Hepatocyte (in vitro differentiated cells): ENCODE results near the gene CCDC73. TPM values are rescaled to one million over a fixed set of nuclear protein-coding genes. Genes with fewer than 3 reads are reported as not detected.

ENCODE experiments used
- DNase-seq: peaks from one replicate; pipeline ENCODE4 v3.0.0-alpha.2; 2016; ENCODE audit warnings: low spot score
- H2AFZ ChIP-seq: fragments of 200-600 bp; sonication (generic); 2 replicates; pipeline ENCODE4 v1.6.0; 2016; ENCODE audit warnings: antibody characterized with exemption, mild to moderate bottlenecking
- H3K27ac ChIP-seq: fragments of 200-600 bp; sonication (generic); 2 replicates; pipeline ENCODE4 v1.5.1; 2016; ENCODE audit warnings: mild to moderate bottlenecking
- H3K27me3 ChIP-seq: fragments of 200-600 bp; sonication (generic); 2 replicates; pipeline ENCODE4 v1.6.1; 2016
- H3K36me3 ChIP-seq: fragments of 200-600 bp; sonication (generic); replicated peaks from 2 replicates; pipeline ENCODE4 v1.5.1; 2016; ENCODE audit warnings: low read depth; ENCODE audit not compliant: insufficient read depth
- H3K4me1 ChIP-seq: fragments of 200-600 bp; sonication (generic); 2 replicates; pipeline ENCODE4 v1.5.1; 2016; ENCODE audit warnings: mild to moderate bottlenecking, moderate library complexity; ENCODE audit not compliant: insufficient read depth
- H3K4me2 ChIP-seq: fragments of 200-600 bp; sonication (generic); 2 replicates; pipeline ENCODE4 v1.6.0; 2016
- H3K4me3 ChIP-seq: fragments of 200-600 bp; sonication (generic); 2 replicates; pipeline ENCODE4 v1.5.1; 2016; ENCODE audit warnings: mild to moderate bottlenecking
- H3K79me2 ChIP-seq: fragments of 200-600 bp; sonication (generic); 2 replicates; pipeline ENCODE4 v1.6.0; 2017; ENCODE audit warnings: mild to moderate bottlenecking
- H3K9me2 ChIP-seq: fragments of 200-600 bp; sonication (generic); replicated peaks from 2 replicates; pipeline ENCODE4 v1.6.0; 2017; ENCODE audit warnings: mild to moderate bottlenecking; ENCODE audit not compliant: insufficient read depth
- H3K9me3 ChIP-seq: fragments of 200-600 bp; sonication (generic); 2 replicates; pipeline ENCODE4 v1.5.1; 2016; ENCODE audit warnings: low read depth, mild to moderate bottlenecking
- H4K20me1 ChIP-seq: fragments of 200-600 bp; sonication (generic); 2 replicates; pipeline ENCODE4 v1.6.0; 2016; ENCODE audit warnings: mild to moderate bottlenecking; ENCODE audit not compliant: insufficient read depth, poor library complexity, severe bottlenecking
- CTCF ChIP-seq: fragments of 200-600 bp; sonication (generic); IDR thresholded peaks from 2 replicates; pipeline ENCODE4 v1.5.1; 2016; ENCODE audit warnings: antibody characterized with exemption, mild to moderate bottlenecking; ENCODE audit not compliant: poor library complexity
- EZH2 ChIP-seq: fragments of 200-600 bp; sonication (generic); IDR thresholded peaks from 2 replicates; pipeline ENCODE4 v1.6.1; 2016; ENCODE audit warnings: antibody characterized with exemption, mild to moderate bottlenecking, borderline replicate concordance
- EZH2phosphoT487 ChIP-seq: fragments of 200-600 bp; sonication (generic); IDR thresholded peaks from one replicate; pipeline ENCODE4 v1.6.1; 2018; ENCODE audit warnings: antibody characterized with exemption, mild to moderate bottlenecking, low read depth, moderate library complexity; ENCODE audit not compliant: unreplicated experiment, severe bottlenecking
- WGBS: methylation state at CpG from one replicate; pipeline ENCODE4 v1.1.6; 2016; ENCODE audit warnings: low lambda C conversion rate; ENCODE audit errors: missing lambda C conversion rate; 5-methylcytosine and 5-hydroxymethylcytosine counted together
- polyA plus RNA-seq: library from polyadenylated mRNA; unstranded; fragments of >200 nt; fragmentation: Nextera tagmentation; extraction: Ambion mirVana; gene quantifications from 2 replicates; pipeline ENCODE4 v1.2.1, GENCODE V29; 2016
- total RNA-seq: library from RNA; depleted of rRNA; stranded (reverse); fragments of >200 nt; gene quantifications from 2 replicates; pipeline ENCODE4 v1.2.3, GENCODE V29; 2014

CCDC73 gene
- total and polyA plus RNA-seq, 2 experiments from 2014 or later = 0.03 TPM; not detected in 1

GRCh38 chr11:32562839-32563599 is 231.4 kb downstream of the CCDC73 start:
- H2AFZ ChIP-seq = no peak overlapping the region
- H3K27ac ChIP-seq = no peak overlapping the region
- H3K36me3 ChIP-seq = no peaks in the 10 kb centered on the region
- H3K4me2 ChIP-seq = peak overlapping the region; percentile 52
- H3K27me3 ChIP-seq = no peaks in the 10 kb centered on the region
- no peaks in the 10 kb centered on the region for H3K79me2 ChIP-seq
- no peaks in the 10 kb centered on the region for H3K4me1 ChIP-seq
- no peaks in the 10 kb centered on the region for H4K20me1 ChIP-seq
- H3K9me2 ChIP-seq = no peaks in the 10 kb centered on the region
- no peak overlapping the region for H3K4me3 ChIP-seq
- no peak for DNase-seq
- no peaks in the 10 kb centered on the region for H3K9me3 ChIP-seq
- TF ChIP-seq EZH2phosphoT487 (no peak), CTCF (no peak), EZH2 (no peak)
- WGBS = 53% methylated on average over 10 of the region's 10 CpGs

- Histone ChIP-seq H3K4me2 (no peak overlapping the region), H3K27me3 (no peaks in the 10 kb centered on the region), H3K4me3 (no peak overlapping the region), H3K9me2 (no peaks in the 10 kb centered on the region), H3K27ac (no peak overlapping the region), H3K9me3 (no peaks in the 10 kb centered on the region), H3K79me2 (no peaks in the 10 kb centered on the region), H3K36me3 (no peaks in the 10 kb centered on the region), H3K4me1 (no peaks in the 10 kb centered on the region), H2AFZ (no peak overlapping the region), H4K20me1 (no peaks in the 10 kb centered on the region)
- WGBS = 93% methylated on average over 11 of the region's 11 CpGs
- DNase-seq = no peak
- no peak for TF ChIP-seq EZH2phosphoT487
- no peak for TF ChIP-seq CTCF
- TF ChIP-seq EZH2 = no peak
These were observed 232.6 kb downstream of the CCDC73 start for GRCh38 chr11:32561835-32562234.

- no peaks in the 10 kb centered on the region for H3K27me3 ChIP-seq
- no peak overlapping the region for H3K4me3 ChIP-seq
- WGBS = 92% methylated on average over 7 of the region's 7 CpGs
- no peak overlapping the region for H3K27ac ChIP-seq
- H2AFZ ChIP-seq = no peak overlapping the region
- no peak for DNase-seq
- no peaks in the 10 kb centered on the region for H3K79me2 ChIP-seq
- no peaks in the 10 kb centered on the region for H3K9me3 ChIP-seq
- TF ChIP-seq EZH2 (no peak), EZH2phosphoT487 (no peak), CTCF (no peak)
- H3K36me3 ChIP-seq = no peaks in the 10 kb centered on the region
- H3K4me1 ChIP-seq = no peaks in the 10 kb centered on the region
- H3K9me2 ChIP-seq = no peaks in the 10 kb centered on the region
- H4K20me1 ChIP-seq = no peaks in the 10 kb centered on the region
- H3K4me2 ChIP-seq = no peak overlapping the region
These were observed 238.6 kb downstream of the CCDC73 start for GRCh38 chr11:32555895-32556294.
